HG03521 (cell line): ENCODE measurements around the gene AGR3.
"Not testable (repeated sequence)": the region's sequence is repeated elsewhere in the genome, so short reads cannot be mapped to it uniquely, and the experiment has no call there.

Experiments
- ATAC-seq: cut with Tn5 transposase; IDR thresholded peaks from one replicate; pipeline ENCODE4 v1.9.1; 2021; ENCODE audit warnings: mild to moderate bottlenecking, moderate library complexity; ENCODE audit not compliant: unreplicated experiment

Gene AGR3

GRCh38 chr7:16891874-16892643 is 10.3 kb upstream of the AGR3 start:
- ATAC-seq: no peak

- no peak for ATAC-seq
Measured at GRCh38 chr7:16891338-16891737, 9.6 kb upstream of the AGR3 start.

GRCh38 chr7:16889851-16890415 is 8.2 kb upstream of the AGR3 start:
- ATAC-seq: no peak

- no peak for ATAC-seq
Measured at GRCh38 chr7:16889305-16889704, 7.5 kb upstream of the AGR3 start.

DNA sequence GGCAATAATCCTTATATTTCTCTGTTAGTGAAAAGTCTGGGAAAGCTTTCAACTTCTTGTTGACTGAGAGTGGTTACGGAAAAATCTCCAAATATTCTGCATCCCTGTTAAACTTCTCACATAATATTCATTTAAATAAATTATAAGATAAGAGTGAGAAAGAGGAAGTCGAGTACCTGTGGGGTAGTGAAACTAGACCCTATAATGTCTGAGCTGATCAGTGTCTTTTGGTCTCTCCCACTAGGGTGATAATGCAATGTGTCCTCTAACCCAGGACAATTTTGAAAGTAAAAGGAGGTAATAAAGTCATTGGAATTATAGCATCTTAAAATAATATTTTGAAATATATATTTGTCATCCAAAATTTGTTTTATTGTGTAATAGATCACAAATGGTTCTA is 2.1 kb upstream of the AGR3 start:
- ATAC-seq: no peak

GRCh38 chr7:16880554-16880953 is 1.2 kb downstream of the AGR3 start:
- ATAC-seq: no peak

- no peak for ATAC-seq
Measured at GRCh38 chr7:16879181-16879580, 2.6 kb downstream of the AGR3 start.

GRCh38 chr7:16875861-16876260 is 5.9 kb downstream of the AGR3 start:
- no peak for ATAC-seq

DNA sequence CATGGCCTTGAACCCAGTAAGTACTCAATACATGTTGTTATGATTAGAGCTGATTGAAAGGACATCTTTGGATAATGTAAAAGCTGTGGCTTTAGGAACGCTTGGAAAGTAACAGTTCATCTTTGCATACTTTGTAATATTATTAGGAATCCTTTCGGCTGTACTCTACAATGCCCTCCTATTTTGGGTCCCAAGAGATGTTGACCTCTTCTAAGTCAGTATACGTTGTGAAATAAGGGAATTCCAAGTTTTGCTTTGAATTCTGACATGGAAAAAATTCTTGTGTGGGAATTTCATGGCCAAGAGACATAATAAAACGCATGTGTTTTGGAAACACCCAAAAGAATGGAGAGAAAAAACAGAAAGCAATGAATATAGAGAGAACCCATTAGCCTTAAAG is 7.7 kb downstream of the AGR3 start:
- no peak for ATAC-seq

DNA sequence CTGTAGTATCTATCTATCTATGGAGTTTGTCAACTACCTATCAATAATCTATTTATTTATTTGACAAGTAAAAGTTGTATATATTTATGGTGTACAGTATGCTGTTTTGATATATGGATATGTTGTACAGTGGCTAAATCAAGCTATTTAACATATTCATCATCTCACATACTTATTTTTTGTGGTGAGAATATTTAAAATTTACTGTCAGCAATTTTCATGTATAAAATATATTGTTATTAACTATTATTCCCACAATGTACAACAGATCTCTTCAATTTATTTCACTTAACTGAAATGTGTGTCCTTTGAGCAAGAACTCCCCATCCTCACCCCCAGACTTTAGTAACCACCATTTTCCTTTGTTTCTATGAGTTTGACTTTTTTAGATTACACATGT is 14.5 kb downstream of the AGR3 start:
- ATAC-seq: no peak

- not testable (repeated sequence) for ATAC-seq
Measured at GRCh38 chr7:16853189-16853588, 28.6 kb downstream of the AGR3 start.

GRCh38 chr7:16851829-16852228 is 30.0 kb downstream of the AGR3 start:
- no peak for ATAC-seq

GRCh38 chr7:16850614-16851466 is 30.9 kb downstream of the AGR3 start:
- no peak for ATAC-seq

GRCh38 chr7:16849296-16850148 is 32.3 kb downstream of the AGR3 start:
- no peak for ATAC-seq

DNA sequence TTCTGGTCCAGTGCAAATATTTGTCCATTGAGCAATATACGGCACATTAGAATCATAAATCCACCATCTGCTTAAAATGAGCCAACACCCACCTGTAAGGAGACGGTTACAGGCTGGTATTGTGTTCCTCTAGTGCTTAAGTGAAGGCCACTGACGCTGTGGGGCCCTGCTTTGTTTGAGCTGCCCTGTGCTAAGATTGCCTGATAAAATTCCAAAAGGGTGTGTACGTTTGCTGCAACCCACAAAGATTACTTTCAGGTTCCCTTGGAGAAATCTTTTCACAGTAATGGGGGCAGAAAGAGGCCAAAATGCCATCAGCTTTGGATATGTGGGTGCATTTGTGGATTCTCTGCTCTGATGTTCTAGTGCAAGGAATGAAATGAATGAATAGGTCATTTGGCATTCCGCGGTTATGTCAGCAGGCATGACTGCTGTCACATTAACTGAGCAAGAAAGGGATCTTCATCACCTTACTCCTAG is 34.4 kb downstream of the AGR3 start:
- ATAC-seq: no peak

DNA sequence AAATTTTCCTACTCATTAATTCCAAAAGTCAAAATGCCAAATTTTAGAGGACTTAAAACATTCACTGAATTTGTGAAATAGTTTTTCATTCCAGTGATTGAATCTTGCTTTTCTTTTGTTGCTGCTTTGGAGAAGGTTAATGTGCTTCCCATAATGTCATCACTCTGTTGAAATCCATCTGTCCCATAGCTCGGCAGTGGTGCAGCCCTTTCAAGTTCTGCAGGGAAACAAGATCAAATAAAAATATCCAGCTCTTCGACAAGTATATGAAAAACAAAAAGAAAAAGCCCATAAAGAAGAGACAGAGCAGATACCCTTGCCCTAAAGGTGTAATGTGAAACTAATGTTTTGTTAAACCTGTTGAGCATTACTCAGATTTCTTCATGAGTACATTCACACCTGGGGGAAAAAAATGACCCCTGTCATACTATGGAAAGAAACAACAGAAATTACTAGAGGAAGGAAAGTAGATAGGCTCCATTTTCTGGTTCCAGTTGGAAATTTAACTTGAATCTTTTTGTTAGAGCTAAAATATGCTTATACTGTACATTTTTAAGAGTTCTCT is 35.1 kb downstream of the AGR3 start:
- no peak for ATAC-seq

GRCh38 chr7:16845746-16846145 is 36.0 kb downstream of the AGR3 start:
- no peak for ATAC-seq

GRCh38 chr7:16841681-16842080 is 40.1 kb downstream of the AGR3 start:
- no peak for ATAC-seq

DNA sequence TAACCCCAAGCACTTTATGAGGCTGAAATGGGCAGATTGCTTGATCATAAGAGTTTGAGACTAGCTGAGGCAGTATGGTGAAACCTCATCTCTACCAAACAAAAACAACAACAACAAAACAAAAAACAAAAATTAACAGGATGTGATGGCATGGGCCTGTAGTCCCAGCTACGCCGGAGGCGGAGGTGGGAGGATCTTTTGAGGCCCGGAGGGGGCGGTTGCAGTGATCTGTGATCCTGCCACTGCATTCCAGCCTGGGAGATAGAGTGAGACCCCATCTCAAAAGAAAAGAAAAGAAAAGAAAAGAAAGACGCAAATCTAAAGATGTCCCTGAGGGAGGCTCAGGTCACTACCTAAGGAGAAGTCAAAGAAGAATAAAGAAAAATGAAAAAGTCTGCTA is 41.7 kb downstream of the AGR3 start:
- ATAC-seq: no peak

GRCh38 chr7:16839646-16840045 is 42.1 kb downstream of the AGR3 start:
- no peak for ATAC-seq
